Caco-2 (cell line): ENCODE data around the gene LRRFIP1. TPM values are rescaled to one million over a fixed set of nuclear protein-coding genes. Genes with fewer than 3 reads are reported as not detected.

Source experiments
- BruUV-seq: library from RNA; stranded (reverse); fragments of 400-500 nt; replicated peaks from 2 replicates; lab custom pipeline; 2021; lab: Mats Ljungman, UMichigan
- CTCF ChIA-PET: fragments of 300-600 bp; sonication (Branson Sonifier 250); formaldehyde crosslinking; loops from one replicate; lab custom pipeline; 2022; ENCODE audit warnings: antibody characterized with exemption; lab: Charles Lee
- POLR2A ChIA-PET: fragments of 300-600 bp; sonication (Branson Sonifier 250); formaldehyde crosslinking; loops from one replicate; lab custom pipeline; 2022; ENCODE audit warnings: antibody characterized with exemption; lab: Charles Lee
- DNase-seq, 2 experiments: peaks; one replicate each; pipeline versions ENCODE4 v3.0.0 to v3.0.0-alpha.2; 2020 to 2022
- H3K27me3 ChIP-seq: replicated peaks from 2 replicates; pipeline ENCODE4 v1.6.0; 2011; ENCODE audit warnings: low read length; ENCODE audit not compliant: control insufficient read depth, insufficient read depth
- H3K36me3 ChIP-seq: 2 replicates; pipeline ENCODE4 v1.5.1; 2011; ENCODE audit warnings: low read length; ENCODE audit not compliant: control insufficient read depth, insufficient read depth
- H3K4me1 ChIP-seq: fragments of 250-450 bp; sonication (Bioruptor Pico); 2 replicates; pipeline ENCODE4 v1.5.1; 2020; ENCODE audit warnings: mild to moderate bottlenecking
- H3K4me3 ChIP-seq: 2 replicates; pipeline ENCODE4 v1.5.1; 2011; ENCODE audit warnings: low read depth, mild to moderate bottlenecking, control low read depth, low read length
- H3K9me3 ChIP-seq: fragments of 250-450 bp; sonication (Bioruptor Pico); 2 replicates; pipeline ENCODE4 v1.5.1; 2020; ENCODE audit warnings: mild to moderate bottlenecking, moderate library complexity
- H3K27ac Mint-ChIP-seq: one replicate; pipeline ENCODE4 v1.8.0; 2022; ENCODE audit warnings: mixed read lengths; ENCODE audit not compliant: unreplicated experiment
- H3K27me3 Mint-ChIP-seq: one replicate; pipeline ENCODE4 v1.8.0; 2022; ENCODE audit warnings: mixed read lengths; ENCODE audit not compliant: insufficient read depth, unreplicated experiment
- H3K36me3 Mint-ChIP-seq: one replicate; pipeline ENCODE4 v1.8.0; 2022; ENCODE audit warnings: mild to moderate bottlenecking, mixed read lengths; ENCODE audit not compliant: insufficient read depth, unreplicated experiment
- H3K4me1 Mint-ChIP-seq: one replicate; pipeline ENCODE4 v1.8.0; 2022; ENCODE audit warnings: low read depth, mixed read lengths; ENCODE audit not compliant: unreplicated experiment
- H3K4me3 Mint-ChIP-seq: one replicate; pipeline ENCODE4 v1.8.0; 2022; ENCODE audit warnings: mild to moderate bottlenecking, moderate library complexity, mixed read lengths; ENCODE audit not compliant: unreplicated experiment
- H3K9me3 Mint-ChIP-seq: one replicate; pipeline ENCODE4 v1.8.0; 2022; ENCODE audit warnings: mixed read lengths; ENCODE audit not compliant: unreplicated experiment
- intact Hi-C: fragments of 100-400 bp; cut with micrococcal nuclease; formaldehyde crosslinking; loops from one replicate; pipeline ENCODE4 v1.10.0; 2022; ENCODE audit not compliant: unreplicated experiment
- total RNA-seq: library from RNA; stranded (reverse); gene quantifications from 2 replicates; pipeline ENCODE4 v1.2.3, GENCODE V29; 2022
- TF ChIP-seq, protein P1 (sequence below), 2 experiments: fragments of 200-600 bp in 1 of 2; IDR thresholded peaks; 1 replicate in 1 of 2; 2 replicates in 1 of 2; pipeline versions ENCODE4 v1.5.1 to v1.8.0; 2011 to 2022; ENCODE audit warnings: antibody characterized with exemption in 1 of 2, control low read depth in 1 of 2, inconsistent platforms in 1 of 2, low read depth in 1 of 2, low read length in 1 of 2, mild to moderate bottlenecking in 1 of 2, moderate library complexity in 1 of 2; ENCODE audit not compliant: insufficient read depth in 1 of 2, severe bottlenecking in 1 of 2, unreplicated experiment in 1 of 2

The LRRFIP1 gene
- total RNA-seq, 1 experiment from 2014 or later = 37.1 TPM

DNA sequence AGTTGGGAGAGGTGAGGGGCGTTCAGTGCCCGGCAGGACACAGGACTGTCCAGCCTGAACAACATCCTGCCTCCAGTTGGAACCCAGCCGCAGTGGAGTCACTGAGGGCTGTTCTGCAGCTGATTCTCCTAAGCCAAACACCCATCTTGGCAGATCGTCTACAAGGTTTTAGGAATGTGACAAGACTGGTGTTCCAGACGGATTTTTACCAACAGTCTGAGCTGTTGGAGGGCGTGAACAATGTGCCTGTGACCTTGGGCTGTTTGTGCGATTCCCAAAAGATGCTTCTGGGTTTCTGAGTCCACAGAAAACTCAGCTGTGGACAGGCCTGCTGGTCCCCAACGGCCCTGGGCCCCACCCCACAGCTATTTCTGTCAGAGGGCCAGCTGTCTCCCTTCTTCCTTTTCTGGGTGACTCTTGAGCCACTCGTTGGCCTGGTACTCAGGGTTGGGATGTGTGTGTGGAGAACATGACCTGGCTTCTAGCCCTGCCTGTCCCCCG, 5.7 kb downstream of the LRRFIP1 start:
- no peaks in the 10 kb centered on the region for H3K27me3 ChIP-seq
- DNase-seq = no peak
- no peaks in the 10 kb centered on the region; the same call in 1 of the 2 replicates for H3K4me1 ChIP-seq
- intact Hi-C loops = no loop called here
- ChIA-PET CTCF (no interaction called here), POLR2A (no interaction called here)
- no peaks in the 10 kb centered on the region for H3K4me1 Mint-ChIP-seq
- H3K27me3 Mint-ChIP-seq = no peaks in the 10 kb centered on the region
- no peaks in the 10 kb centered on the region for H3K36me3 Mint-ChIP-seq
- BruUV-seq = no TSS peak
- 0 out of 2 replicates have a peak, but pooled peaks cover 3% of the 10 kb centered on the region for H3K9me3 ChIP-seq
- TF ChIP-seq, protein P1, sequence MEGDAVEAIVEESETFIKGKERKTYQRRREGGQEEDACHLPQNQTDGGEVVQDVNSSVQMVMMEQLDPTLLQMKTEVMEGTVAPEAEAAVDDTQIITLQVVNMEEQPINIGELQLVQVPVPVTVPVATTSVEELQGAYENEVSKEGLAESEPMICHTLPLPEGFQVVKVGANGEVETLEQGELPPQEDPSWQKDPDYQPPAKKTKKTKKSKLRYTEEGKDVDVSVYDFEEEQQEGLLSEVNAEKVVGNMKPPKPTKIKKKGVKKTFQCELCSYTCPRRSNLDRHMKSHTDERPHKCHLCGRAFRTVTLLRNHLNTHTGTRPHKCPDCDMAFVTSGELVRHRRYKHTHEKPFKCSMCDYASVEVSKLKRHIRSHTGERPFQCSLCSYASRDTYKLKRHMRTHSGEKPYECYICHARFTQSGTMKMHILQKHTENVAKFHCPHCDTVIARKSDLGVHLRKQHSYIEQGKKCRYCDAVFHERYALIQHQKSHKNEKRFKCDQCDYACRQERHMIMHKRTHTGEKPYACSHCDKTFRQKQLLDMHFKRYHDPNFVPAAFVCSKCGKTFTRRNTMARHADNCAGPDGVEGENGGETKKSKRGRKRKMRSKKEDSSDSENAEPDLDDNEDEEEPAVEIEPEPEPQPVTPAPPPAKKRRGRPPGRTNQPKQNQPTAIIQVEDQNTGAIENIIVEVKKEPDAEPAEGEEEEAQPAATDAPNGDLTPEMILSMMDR (IDR thresholded peaks at IDR 0.05; ENCODE audit: insufficient read depth in 1 of 2, low read depth in 1 of 2, low read length in 1 of 2, severe bottlenecking in 1 of 2, unreplicated experiment in 1 of 2) = no peak
- no peaks in the 10 kb centered on the region for H3K36me3 ChIP-seq
- H3K4me3 ChIP-seq = no peak overlapping the region
- no peak overlapping the region for H3K4me3 Mint-ChIP-seq
- peaks cover 9% of the 10 kb centered on the region for H3K9me3 Mint-ChIP-seq
- H3K27ac Mint-ChIP-seq = no peak overlapping the region

DNA sequence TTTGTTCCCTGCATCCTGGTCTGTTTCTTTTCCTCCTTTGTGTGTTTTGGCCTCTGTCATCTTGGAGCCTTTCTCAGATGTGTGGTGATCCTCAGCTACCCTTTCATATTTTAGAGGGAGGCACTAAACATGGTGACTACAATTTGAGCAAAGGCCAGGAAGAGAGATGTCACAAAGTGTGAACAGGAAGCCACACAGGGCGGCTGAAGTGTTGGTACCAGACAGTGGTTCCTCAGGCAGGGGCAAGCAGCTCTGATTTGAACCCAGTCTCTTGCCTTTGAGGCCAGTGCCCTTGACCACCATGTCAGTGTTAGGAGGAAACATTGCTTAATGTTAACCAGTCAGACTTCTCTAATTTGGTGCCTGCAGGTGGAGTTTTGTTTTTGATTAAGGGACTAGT, 9.2 kb downstream of the LRRFIP1 start:
- peaks cover 5% of the 10 kb centered on the region for H3K36me3 Mint-ChIP-seq
- CTCF ChIA-PET = no interaction called here
- H3K9me3 ChIP-seq = 0 out of 2 replicates have a peak, but pooled peaks cover 3% of the 10 kb centered on the region
- TF ChIP-seq, protein P1 (IDR thresholded peaks at IDR 0.05; ENCODE audit: insufficient read depth in 1 of 2, low read depth in 1 of 2, low read length in 1 of 2, severe bottlenecking in 1 of 2, unreplicated experiment in 1 of 2) = no peak
- H3K27me3 ChIP-seq = no peaks in the 10 kb centered on the region
- H3K9me3 Mint-ChIP-seq = peaks cover 9% of the 10 kb centered on the region
- no peaks in the 10 kb centered on the region for H3K4me1 Mint-ChIP-seq
- no peaks in the 10 kb centered on the region for H3K27me3 Mint-ChIP-seq
- no TSS peak for BruUV-seq
- no peaks in the 10 kb centered on the region for H3K4me1 ChIP-seq
- intact Hi-C loops = no loop called here
- H3K27ac Mint-ChIP-seq = no peak overlapping the region
- POLR2A ChIA-PET = no interaction called here
- H3K4me3 ChIP-seq = no peak overlapping the region
- H3K4me3 Mint-ChIP-seq = no peak overlapping the region
- H3K36me3 ChIP-seq = no peaks in the 10 kb centered on the region
- no peak for DNase-seq

DNA sequence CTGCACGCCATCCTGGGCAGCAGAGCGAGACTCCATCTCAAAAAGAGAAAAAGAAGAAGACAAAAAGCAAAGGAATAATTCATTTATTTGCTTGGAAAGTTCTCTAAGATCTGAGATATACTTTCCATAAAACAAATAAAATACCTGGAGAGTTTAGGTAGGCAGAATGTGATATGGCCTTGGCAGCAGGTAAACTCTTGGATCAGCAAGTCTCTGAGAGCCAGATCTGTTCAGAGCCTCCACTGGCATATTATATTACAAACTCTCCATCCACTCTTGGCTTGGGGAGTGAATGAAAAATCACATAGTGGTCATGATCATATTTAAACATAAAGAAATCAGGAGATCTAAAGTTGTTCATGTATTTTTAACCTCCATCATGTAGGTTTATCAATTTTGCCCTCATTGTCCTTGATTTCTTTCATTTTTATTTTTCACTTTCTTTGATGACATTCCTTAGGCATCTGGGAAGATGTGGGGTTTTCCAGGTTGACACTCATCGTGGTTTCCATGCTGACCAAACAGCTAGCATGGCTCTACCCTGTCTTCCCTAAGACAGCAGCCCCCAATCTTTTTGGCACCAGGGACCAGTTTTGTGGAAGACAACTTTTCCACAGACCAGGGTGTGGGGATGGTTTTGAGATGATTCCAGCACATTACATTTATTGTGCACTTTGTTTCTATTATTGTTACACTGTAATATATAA, 10.2 kb downstream of the LRRFIP1 start:
- intact Hi-C loops = no loop called here
- no peak overlapping the region for H3K27ac Mint-ChIP-seq
- H3K9me3 Mint-ChIP-seq = peaks cover 9% of the 10 kb centered on the region
- no TSS peak for BruUV-seq
- CTCF ChIA-PET = no interaction called here
- no peaks in the 10 kb centered on the region for H3K36me3 ChIP-seq
- H3K4me1 Mint-ChIP-seq = no peaks in the 10 kb centered on the region
- no peaks in the 10 kb centered on the region for H3K27me3 ChIP-seq
- no peak overlapping the region for H3K4me3 ChIP-seq
- peaks cover 5% of the 10 kb centered on the region for H3K36me3 Mint-ChIP-seq
- DNase-seq = no peak
- H3K4me3 Mint-ChIP-seq = no peak overlapping the region
- POLR2A ChIA-PET = no interaction called here
- H3K27me3 Mint-ChIP-seq = no peaks in the 10 kb centered on the region
- H3K4me1 ChIP-seq = no peaks in the 10 kb centered on the region
- H3K9me3 ChIP-seq = 0 out of 2 replicates have a peak, but pooled peaks cover 3% of the 10 kb centered on the region
- TF ChIP-seq, protein P1 (IDR thresholded peaks at IDR 0.05; ENCODE audit: insufficient read depth in 1 of 2, low read depth in 1 of 2, low read length in 1 of 2, severe bottlenecking in 1 of 2, unreplicated experiment in 1 of 2) = no peak
